Globus pallidus (tissue), 1 donor: Measurements from ENCODE around the gene HACD2.
"Not testable (repeated sequence)": the region's sequence is repeated elsewhere in the genome, so short reads cannot be mapped to it uniquely, and the experiment has no call there.

Experiments
- DNase-seq: peaks from one replicate; pipeline ENCODE4 v3.0.0-alpha.2; 2015; ENCODE audit warnings: low spot score

Gene HACD2

DNA sequence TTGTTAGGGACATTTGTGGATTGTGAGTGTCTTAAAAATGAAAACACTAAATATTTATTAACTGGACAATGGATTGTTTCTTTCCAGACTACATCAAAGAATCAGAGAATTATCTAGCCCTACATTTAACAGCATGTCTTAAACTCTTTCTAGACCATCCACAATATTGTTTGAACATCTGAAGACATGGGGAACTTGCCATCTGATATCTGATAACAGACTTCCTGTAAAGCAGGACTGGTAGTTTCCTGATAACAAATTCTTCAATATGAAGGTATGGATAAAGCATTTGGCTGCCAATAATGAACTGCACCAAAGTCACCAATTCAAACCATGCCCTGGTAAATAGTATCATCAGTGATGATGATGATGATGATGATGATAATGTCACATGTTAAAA lies 26.2 kb upstream of the HACD2 start:
- no peak for DNase-seq

GRCh38 chr3:123610331-123610730 lies 25.5 kb upstream of the HACD2 start:
- no peak for DNase-seq

GRCh38 chr3:123609063-123609462 lies 24.2 kb upstream of the HACD2 start:
- no peak for DNase-seq

- DNase-seq = no peak
Observed at GRCh38 chr3:123608263-123608937, 23.5 kb upstream of the HACD2 start.

DNA sequence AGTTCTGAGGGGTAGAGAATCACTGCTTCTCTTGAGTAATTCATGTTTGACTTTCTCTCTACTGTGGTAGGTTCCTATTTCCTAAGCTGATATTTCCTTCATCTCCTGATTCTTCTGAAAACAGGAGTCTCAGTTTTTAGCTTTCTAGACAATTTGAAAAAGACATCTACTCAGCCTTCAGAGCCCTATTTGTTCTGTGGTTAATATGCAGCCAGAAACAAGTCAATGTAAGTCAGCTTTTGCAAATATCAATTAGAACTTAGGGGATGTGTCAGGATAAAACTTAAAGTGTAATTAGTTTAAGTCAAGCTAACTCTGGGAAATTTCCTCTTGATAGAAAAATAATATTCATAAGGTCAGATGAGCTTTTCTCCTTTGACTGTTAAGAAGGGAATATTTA lies 21.7 kb upstream of the HACD2 start:
- no peak for DNase-seq

DNA sequence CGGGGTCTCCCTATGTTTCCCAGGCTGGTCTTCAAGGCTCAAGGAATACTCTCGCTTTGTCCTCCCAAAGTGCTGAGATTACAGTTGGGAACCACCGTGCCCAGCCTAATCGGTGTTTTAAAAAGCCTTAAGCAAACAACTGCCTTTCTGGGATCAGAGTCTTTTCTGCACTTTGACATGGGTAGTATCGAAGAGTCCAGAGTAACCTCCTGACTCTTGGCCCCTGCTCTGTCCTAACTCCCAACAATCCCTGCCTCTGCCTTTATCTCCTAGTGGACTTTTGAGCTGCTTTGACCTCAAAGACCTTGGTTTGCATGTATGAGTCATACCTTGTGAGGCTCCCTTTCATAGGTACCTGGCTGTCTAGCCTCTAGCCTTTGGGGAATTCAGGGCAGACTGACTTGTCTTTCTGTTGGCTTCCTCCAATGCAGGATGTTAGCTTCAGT lies 21.0 kb upstream of the HACD2 start:
- DNase-seq = no peak

GRCh38 chr3:123603153-123603552 lies 18.3 kb upstream of the HACD2 start:
- not testable (repeated sequence) for DNase-seq

- no peak for DNase-seq
Observed at GRCh38 chr3:123602325-123602724, 17.5 kb upstream of the HACD2 start.

- DNase-seq = not testable (repeated sequence)
Observed at GRCh38 chr3:123600863-123601262, 16.0 kb upstream of the HACD2 start.

DNA sequence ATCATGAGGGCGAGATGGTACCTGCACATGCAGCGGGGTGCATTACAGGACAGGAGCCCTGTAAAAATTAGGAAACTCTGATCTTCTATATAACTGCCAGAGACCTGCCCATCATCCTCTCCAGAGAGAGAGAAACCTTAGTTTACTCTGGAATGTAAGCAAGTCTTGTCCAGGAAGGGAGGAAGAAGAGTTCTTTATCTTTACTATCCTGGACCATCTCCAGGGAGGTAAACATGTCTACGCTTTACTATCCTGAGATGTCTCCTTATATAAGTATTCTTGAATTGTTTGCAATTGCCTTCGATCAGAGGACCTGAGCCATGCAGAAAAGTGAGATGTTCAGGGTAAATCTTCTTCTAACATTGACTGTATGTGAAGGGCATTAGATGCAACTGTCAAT lies 12.7 kb upstream of the HACD2 start:
- no peak for DNase-seq

DNA sequence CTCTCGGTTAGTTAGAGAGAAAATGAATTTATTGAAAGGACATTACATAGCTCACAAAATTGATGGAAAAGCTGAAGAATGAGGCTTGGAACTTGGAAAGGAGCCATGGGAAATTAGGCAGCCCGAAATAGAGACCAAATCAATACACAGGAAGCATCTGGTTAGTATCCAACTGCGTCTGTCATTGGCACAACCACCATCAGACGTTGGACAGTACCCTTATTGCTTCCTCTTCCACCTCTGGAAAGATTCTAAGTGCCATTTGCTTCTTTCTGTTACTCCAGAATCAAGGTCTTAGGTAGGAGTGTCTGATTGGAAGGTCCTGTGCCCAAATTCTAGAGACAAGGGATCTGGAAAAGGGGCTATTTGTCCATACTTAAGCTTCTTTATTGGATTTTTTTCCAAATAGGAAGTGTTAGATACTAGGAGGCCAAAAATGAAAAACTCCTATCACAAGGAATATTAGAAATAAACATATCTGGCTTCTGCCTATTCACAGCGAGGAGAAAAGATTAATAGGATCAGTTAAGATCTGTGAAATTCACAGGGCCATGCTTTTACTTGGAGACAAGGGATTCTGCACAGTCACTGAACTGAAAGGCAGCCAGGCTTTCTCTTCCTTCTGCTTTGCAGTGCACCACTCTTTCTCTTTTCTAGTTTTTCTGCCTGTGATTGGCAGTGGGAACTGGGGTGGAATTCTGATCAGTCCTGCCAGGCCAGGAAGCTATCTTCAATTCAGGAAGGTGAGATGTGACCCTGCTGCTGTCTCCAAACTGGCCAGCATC lies 10.7 kb upstream of the HACD2 start:
- DNase-seq = no peak

GRCh38 chr3:123593381-123593780 lies 8.5 kb upstream of the HACD2 start:
- DNase-seq = no peak

GRCh38 chr3:123590685-123591450 lies 6.0 kb upstream of the HACD2 start:
- DNase-seq = no peak

DNA sequence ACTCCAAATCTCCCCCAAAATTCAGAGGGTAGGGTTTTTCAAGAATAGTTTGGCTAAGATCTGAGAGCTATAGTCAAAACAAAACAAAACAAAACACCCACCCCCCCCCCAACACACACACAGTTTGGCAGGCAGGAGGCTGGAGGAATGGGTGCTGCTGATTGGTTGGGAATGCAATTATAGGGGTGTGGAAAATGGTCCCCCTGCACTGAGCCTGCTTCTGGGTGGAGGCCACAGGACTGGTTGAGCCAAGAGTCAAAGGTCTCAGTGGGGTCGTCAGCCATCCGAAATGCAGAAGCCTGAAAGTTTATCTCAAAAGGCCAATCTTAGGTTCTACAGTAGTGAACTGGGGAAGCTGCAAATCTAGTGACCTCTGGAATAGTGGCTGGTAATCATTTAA lies 2.5 kb upstream of the HACD2 start:
- DNase-seq = no peak

DNA sequence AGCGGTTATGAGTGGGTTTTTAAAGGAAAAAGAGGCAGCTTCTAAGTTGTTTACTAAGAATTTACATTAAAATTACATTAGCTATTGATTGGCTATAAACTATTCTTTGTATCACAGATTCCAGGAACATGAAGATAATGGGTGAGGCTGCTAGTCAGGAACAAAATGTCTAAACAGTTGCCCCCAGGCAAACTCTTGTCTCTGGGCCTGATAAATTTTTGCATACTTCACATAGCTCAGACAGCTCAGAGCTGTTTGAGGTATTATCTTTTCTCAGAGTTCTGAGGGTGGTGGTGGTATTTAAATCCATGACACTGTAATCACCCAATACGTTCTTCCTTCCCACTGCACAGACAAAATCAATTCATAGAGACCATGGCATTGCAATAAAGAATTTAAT lies 2.1 kb upstream of the HACD2 start:
- no peak for DNase-seq

DNA sequence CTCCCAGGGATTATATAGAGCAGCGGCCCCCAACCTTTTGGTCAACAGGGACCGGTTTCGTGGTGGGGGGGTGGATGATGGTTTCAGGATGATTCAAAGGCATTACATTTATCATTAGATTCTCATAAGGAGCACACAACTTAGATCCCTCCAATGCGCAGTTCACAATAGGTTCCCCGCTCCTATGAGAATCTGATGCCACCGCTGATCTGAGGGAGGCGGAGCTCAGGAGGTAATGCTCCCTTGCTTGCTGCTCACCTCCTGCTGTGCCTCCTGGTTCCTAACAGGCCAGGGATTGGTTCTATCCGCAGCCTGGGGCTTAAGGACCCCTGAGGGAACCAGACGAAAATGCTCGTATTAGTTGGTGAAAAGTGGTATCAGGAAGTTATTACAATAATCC lies 1.3 kb upstream of the HACD2 start:
- DNase-seq = no peak

GRCh38 chr3:123584284-123584987 lies 417 bp downstream of the HACD2 start:
- peak; percentile 61 for DNase-seq

- no peak for DNase-seq
Observed at GRCh38 chr3:123583561-123583960, 1.3 kb downstream of the HACD2 start.

DNA sequence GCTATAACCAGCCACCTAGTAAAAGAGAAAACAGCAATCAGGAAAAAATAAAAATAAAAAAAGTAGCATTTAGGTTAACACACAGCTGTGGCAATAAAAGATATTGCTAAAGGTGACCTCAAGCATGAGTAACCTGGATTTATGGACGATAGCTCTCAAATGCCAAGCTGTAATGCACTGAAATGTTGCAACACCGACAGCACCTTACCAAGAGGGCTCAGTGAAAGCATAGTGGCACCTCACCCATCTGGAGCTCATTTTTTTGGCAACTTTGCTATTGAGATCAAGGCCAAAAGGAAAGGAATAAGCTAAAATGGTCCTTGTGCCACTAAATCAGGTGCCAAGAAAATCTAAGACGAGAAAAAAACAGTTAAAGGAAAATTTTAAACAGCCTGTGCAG lies 2.5 kb downstream of the HACD2 start:
- no peak for DNase-seq

GRCh38 chr3:123576122-123576521 lies 8.7 kb downstream of the HACD2 start:
- DNase-seq = no peak

DNA sequence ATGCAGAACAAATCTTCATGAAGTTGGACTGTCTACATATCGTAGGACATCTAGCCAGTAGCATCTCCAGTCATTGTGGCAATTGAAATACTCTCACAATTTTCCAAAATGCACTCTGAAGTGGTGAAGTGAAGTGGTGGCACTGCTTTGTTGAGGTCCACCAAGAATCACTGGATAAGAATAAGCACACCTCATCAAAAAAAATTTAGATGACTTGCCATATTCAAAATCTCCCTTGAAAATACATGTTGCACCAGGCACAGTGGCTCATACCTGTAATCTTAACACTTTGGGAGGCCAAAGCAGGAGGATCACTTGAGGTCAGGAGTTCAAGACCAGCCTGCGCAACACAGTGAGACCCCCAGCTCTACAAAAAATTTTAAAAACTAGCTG lies 12.9 kb downstream of the HACD2 start:
- DNase-seq = no peak

DNA sequence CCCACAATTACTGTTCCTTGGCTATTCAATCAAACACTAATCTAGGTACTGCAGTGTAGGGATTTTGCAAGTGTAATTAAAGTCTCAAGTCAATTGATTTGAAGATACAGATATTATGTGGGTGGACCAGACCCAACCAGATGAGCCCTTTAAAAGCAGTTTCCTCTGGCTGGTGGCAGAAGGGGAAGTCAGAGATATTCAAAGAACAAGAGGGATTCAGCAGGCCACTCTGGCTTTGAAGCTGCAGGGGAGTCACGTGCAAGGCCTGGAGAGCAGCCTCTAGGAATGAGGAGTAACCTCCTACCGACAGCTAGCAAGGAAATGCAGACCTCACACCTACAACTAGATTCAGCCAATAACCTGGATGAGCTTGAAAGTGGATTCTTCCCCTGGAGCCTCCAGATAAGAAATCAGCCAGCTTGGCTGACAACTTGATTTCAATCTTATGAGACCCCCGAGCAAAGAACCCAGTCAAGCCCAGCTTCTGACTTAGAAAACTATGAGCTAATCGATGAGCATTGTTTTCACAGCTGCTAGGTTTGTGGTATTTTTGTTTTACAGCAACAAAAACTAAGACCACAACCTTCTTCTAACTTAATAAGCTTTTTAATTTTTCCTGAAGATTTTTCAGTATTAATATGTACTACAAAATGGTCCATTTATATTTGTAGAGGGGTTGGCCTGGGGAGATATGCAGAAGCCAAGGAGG lies 13.4 kb downstream of the HACD2 start:
- no peak for DNase-seq
